SK-N-SH (cell line): ENCODE results near the gene STX7.

Experiments used
- ELF1 ChIP-seq: IDR thresholded peaks from 2 replicates; pipeline ENCODE4 v1.4.0; 2012
- EP300 ChIP-seq, 2 experiments: IDR thresholded peaks; 2 replicates each; pipeline versions ENCODE4 v1.4.0 to v1.6.1; 2012; ENCODE audit warnings: borderline replicate concordance in 1 of 2, low read depth in 1 of 2, low read length in 1 of 2
- FOXJ3 ChIP-seq: sonication (generic); formaldehyde crosslinking; IDR thresholded peaks from 2 replicates; pipeline ENCODE4 v1.5.1; 2020; ENCODE audit warnings: mild to moderate bottlenecking, missing genetic modification reagents
- GABPA ChIP-seq: IDR thresholded peaks from 2 replicates; pipeline ENCODE4 v1.4.0; 2012; ENCODE audit warnings: low read depth, mild to moderate bottlenecking
- NFIC ChIP-seq: IDR thresholded peaks from 2 replicates; pipeline ENCODE4 v1.4.0; 2012; ENCODE audit warnings: borderline replicate concordance
- NRF1 ChIP-seq: IDR thresholded peaks from 2 replicates; pipeline ENCODE4 v1.6.1; 2012; ENCODE audit warnings: low read depth, mild to moderate bottlenecking, low read length
- POLR2AphosphoS5 ChIP-seq: IDR thresholded peaks from 2 replicates; pipeline ENCODE4 v1.6.1; 2012; ENCODE audit warnings: low read depth, low read length
- SMC3 ChIP-seq: IDR thresholded peaks from 2 replicates; pipeline ENCODE4 v1.6.1; 2012; ENCODE audit warnings: low read depth, low read length, improper control_type of control experiment
- TCF12 ChIP-seq: IDR thresholded peaks from 2 replicates; pipeline ENCODE4 v1.4.0; 2012
- TF ChIP-seq, protein P1 (sequence below): fragments of 150-350 bp; IDR thresholded peaks from 2 replicates; pipeline ENCODE4 v1.6.1; 2016; ENCODE audit warnings: mild to moderate bottlenecking, low read depth, low read length
- TF ChIP-seq, protein P2 (sequence below): IDR thresholded peaks from 2 replicates; pipeline ENCODE4 v1.6.1; 2012; ENCODE audit warnings: mild to moderate bottlenecking, low read depth, low read length, moderate library complexity
- TF ChIP-seq, protein P3 (sequence below): fragments of 200-600 bp; sonication (generic); IDR thresholded peaks from 2 replicates; pipeline ENCODE4 v1.6.1; 2017; ENCODE audit warnings: antibody characterized with exemption, mild to moderate bottlenecking, moderate library complexity
- TF ChIP-seq, protein P4 (sequence below): IDR thresholded peaks from 2 replicates; pipeline ENCODE4 v1.4.0; 2012; ENCODE audit warnings: low read depth
- TF ChIP-seq, protein P5 (sequence below): IDR thresholded peaks from 2 replicates; pipeline ENCODE4; 2012

DNA sequence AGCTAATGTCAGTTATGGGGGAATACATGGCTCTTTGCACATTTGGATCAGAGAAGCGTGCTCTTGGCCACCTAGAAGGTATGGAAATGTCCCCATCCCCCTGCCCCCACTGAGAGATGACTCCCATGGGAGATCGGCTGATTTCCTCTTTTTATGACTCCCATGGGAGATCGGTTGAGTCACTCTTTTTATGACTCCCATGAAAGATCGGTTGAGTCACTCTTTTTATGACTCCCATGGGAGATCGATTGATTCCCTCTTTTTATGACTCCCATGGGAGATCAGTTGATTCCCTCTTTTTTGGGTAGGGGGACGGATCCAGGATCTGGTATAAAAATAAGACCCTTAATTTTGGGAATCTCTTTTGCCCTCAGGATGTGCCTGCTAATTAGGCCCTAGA is 14.9 kb upstream of the STX7 start:
- TF ChIP-seq, protein P1, sequence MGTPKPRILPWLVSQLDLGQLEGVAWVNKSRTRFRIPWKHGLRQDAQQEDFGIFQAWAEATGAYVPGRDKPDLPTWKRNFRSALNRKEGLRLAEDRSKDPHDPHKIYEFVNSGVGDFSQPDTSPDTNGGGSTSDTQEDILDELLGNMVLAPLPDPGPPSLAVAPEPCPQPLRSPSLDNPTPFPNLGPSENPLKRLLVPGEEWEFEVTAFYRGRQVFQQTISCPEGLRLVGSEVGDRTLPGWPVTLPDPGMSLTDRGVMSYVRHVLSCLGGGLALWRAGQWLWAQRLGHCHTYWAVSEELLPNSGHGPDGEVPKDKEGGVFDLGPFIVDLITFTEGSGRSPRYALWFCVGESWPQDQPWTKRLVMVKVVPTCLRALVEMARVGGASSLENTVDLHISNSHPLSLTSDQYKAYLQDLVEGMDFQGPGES: no peak
- TF ChIP-seq TCF12 (no peak), GABPA (no peak), SMC3 (no peak), POLR2AphosphoS5 (no peak), FOXJ3 (CRISPR knock-in tag) (no peak), NFIC (no peak), ELF1 (no peak), NRF1 (no peak), EP300 (IDR thresholded peaks at IDR 0.05; ENCODE audit: borderline replicate concordance in 1 of 2, low read depth in 1 of 2, low read length in 1 of 2) (no peak)
- TF ChIP-seq, protein P2, sequence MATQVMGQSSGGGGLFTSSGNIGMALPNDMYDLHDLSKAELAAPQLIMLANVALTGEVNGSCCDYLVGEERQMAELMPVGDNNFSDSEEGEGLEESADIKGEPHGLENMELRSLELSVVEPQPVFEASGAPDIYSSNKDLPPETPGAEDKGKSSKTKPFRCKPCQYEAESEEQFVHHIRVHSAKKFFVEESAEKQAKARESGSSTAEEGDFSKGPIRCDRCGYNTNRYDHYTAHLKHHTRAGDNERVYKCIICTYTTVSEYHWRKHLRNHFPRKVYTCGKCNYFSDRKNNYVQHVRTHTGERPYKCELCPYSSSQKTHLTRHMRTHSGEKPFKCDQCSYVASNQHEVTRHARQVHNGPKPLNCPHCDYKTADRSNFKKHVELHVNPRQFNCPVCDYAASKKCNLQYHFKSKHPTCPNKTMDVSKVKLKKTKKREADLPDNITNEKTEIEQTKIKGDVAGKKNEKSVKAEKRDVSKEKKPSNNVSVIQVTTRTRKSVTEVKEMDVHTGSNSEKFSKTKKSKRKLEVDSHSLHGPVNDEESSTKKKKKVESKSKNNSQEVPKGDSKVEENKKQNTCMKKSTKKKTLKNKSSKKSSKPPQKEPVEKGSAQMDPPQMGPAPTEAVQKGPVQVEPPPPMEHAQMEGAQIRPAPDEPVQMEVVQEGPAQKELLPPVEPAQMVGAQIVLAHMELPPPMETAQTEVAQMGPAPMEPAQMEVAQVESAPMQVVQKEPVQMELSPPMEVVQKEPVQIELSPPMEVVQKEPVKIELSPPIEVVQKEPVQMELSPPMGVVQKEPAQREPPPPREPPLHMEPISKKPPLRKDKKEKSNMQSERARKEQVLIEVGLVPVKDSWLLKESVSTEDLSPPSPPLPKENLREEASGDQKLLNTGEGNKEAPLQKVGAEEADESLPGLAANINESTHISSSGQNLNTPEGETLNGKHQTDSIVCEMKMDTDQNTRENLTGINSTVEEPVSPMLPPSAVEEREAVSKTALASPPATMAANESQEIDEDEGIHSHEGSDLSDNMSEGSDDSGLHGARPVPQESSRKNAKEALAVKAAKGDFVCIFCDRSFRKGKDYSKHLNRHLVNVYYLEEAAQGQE: no peak
- TF ChIP-seq, protein P3, sequence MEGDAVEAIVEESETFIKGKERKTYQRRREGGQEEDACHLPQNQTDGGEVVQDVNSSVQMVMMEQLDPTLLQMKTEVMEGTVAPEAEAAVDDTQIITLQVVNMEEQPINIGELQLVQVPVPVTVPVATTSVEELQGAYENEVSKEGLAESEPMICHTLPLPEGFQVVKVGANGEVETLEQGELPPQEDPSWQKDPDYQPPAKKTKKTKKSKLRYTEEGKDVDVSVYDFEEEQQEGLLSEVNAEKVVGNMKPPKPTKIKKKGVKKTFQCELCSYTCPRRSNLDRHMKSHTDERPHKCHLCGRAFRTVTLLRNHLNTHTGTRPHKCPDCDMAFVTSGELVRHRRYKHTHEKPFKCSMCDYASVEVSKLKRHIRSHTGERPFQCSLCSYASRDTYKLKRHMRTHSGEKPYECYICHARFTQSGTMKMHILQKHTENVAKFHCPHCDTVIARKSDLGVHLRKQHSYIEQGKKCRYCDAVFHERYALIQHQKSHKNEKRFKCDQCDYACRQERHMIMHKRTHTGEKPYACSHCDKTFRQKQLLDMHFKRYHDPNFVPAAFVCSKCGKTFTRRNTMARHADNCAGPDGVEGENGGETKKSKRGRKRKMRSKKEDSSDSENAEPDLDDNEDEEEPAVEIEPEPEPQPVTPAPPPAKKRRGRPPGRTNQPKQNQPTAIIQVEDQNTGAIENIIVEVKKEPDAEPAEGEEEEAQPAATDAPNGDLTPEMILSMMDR: no peak
- TF ChIP-seq, protein P4, sequence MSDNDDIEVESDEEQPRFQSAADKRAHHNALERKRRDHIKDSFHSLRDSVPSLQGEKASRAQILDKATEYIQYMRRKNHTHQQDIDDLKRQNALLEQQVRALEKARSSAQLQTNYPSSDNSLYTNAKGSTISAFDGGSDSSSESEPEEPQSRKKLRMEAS: no peak
- TF ChIP-seq, protein P5, sequence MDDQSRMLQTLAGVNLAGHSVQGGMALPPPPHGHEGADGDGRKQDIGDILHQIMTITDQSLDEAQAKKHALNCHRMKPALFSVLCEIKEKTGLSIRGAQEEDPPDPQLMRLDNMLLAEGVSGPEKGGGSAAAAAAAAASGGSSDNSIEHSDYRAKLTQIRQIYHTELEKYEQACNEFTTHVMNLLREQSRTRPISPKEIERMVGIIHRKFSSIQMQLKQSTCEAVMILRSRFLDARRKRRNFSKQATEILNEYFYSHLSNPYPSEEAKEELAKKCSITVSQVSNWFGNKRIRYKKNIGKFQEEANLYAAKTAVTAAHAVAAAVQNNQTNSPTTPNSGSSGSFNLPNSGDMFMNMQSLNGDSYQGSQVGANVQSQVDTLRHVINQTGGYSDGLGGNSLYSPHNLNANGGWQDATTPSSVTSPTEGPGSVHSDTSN: no peak
